Vagina (tissue), 2 donors: Measurements from ENCODE around the gene RB1. TPM values are rescaled to one million over a fixed set of nuclear protein-coding genes. Genes with fewer than 3 reads are reported as not detected.

Experiments used
- DNase-seq, 2 donors: peaks; one replicate each; pipeline ENCODE4 v3.0.0-alpha.2; 2017; ENCODE audit errors: extremely low spot score in 2 of 2
- H3K27ac ChIP-seq: fragments of 200-600 bp; sonication (generic); one replicate; pipeline ENCODE4 v1.5.1; 2019
- H3K27me3 ChIP-seq: fragments of 200-600 bp; sonication (generic); one replicate; pipeline ENCODE4 v1.5.1; 2019
- H3K36me3 ChIP-seq, 2 donors: fragments of 200-600 bp; sonication (generic); one replicate each; pipeline ENCODE4 v1.5.1; 2017 to 2019
- H3K4me1 ChIP-seq: fragments of 200-600 bp; sonication (generic); one replicate; pipeline ENCODE4 v1.5.1; 2019
- H3K4me3 ChIP-seq, 2 donors: fragments of 200-600 bp; sonication (generic); 1 replicate in 1 of 2; 2 replicates in 1 of 2; pipeline ENCODE4 v1.5.1; 2016 to 2019
- H3K9me3 ChIP-seq: fragments of 200-600 bp; sonication (generic); one replicate; pipeline ENCODE4 v1.5.1; 2019
- CTCF ChIP-seq, 3 experiments: fragments of 450-650 bp in 2 of 3; fragments of 200-600 bp in 1 of 3; sonication (generic) in 1 of 3; IDR thresholded peaks; one replicate each; pipeline ENCODE4 v1.5.1; 2017 to 2019; ENCODE audit warnings: antibody characterized with exemption in 3 of 3, mild to moderate bottlenecking in 2 of 3, moderate library complexity in 2 of 3
- POLR2A ChIP-seq, 2 donors: fragments of 450-650 bp; IDR thresholded peaks; one replicate each; pipeline ENCODE4 v1.6.1; 2017; ENCODE audit warnings: antibody characterized with exemption in 2 of 2, mild to moderate bottlenecking in 2 of 2, moderate library complexity in 2 of 2
- POLR2AphosphoS5 ChIP-seq, 2 donors: sonication (generic); formaldehyde crosslinking; IDR thresholded peaks; one replicate each; pipeline ENCODE4 v1.9.0; 2017; ENCODE audit warnings: antibody characterized with exemption in 2 of 2, mild to moderate bottlenecking in 2 of 2, low read depth in 1 of 2; ENCODE audit not compliant: insufficient read depth in 1 of 2
- intact Hi-C: fragments of 100-400 bp; cut with DNase I; formaldehyde crosslinking; loops from one replicate; pipeline ENCODE4 v1.15.1; 2023
- total RNA-seq: library from RNA; depleted of rRNA; stranded (reverse); fragments of >200 nt; gene quantifications from one replicate; pipeline ENCODE4 v1.2.3, GENCODE V29; 2016

The RB1 gene
- total RNA-seq, 1 donor from 2014 or later, result 34.4 TPM

- TF ChIP-seq POLR2AphosphoS5 (IDR thresholded peaks at IDR 0.05; ENCODE audit: insufficient read depth in 1 of 2, low read depth in 1 of 2) (no peak), POLR2A (IDR thresholded peaks at IDR 0.05) (no peak), CTCF (IDR thresholded peaks at IDR 0.05) (no peak)
Measured at GRCh38 chr13:48317511-48318376, 14.2 kb downstream of the RB1 start.

GRCh38 chr13:48318377-48318811, 14.8 kb downstream of the RB1 start:
- Histone ChIP-seq H3K36me3 (peaks cover 0 to 9% of the 10 kb centered on the region in 2 donors), H3K4me1 (peaks cover 6% of the 10 kb centered on the region), H3K27me3 (no peaks in the 10 kb centered on the region), H3K9me3 (peaks cover 8% of the 10 kb centered on the region), H3K27ac (no peak overlapping the region), H3K4me3 (peak overlapping the region; percentile 16 to 28)
- TF ChIP-seq POLR2AphosphoS5 (IDR thresholded peaks at IDR 0.05; ENCODE audit: insufficient read depth in 1 of 2, low read depth in 1 of 2) (no peak), CTCF (IDR thresholded peaks at IDR 0.05) (no peak), POLR2A (IDR thresholded peaks at IDR 0.05) (no peak)
- DNase-seq, result peak in 1 of 2 donors; percentile 79
- intact Hi-C loops, result no loop called here

More at GRCh38 chr13:48317511-48318376, 14.2 kb downstream of the RB1 start:
- peaks cover 6% of the 10 kb centered on the region for H3K4me1 ChIP-seq
- no peak overlapping the region for H3K27ac ChIP-seq
- H3K36me3 ChIP-seq, result peaks cover 0 to 9% of the 10 kb centered on the region in 2 donors
- no peaks in the 10 kb centered on the region for H3K27me3 ChIP-seq
- peaks cover 8% of the 10 kb centered on the region for H3K9me3 ChIP-seq
- DNase-seq, result peak in 1 of 2 donors; percentile 75
- intact Hi-C loops, result no loop called here
- H3K4me3 ChIP-seq, result peak overlapping the region; percentile 16 to 28

GRCh38 chr13:48318821-48319511, 15.4 kb downstream of the RB1 start:
- H3K27me3 ChIP-seq, result no peaks in the 10 kb centered on the region
- peaks cover 0 to 9% of the 10 kb centered on the region in 2 donors for H3K36me3 ChIP-seq
- H3K9me3 ChIP-seq, result peaks cover 8% of the 10 kb centered on the region
- intact Hi-C loops, result no loop called here
- peak overlapping the region; percentile 16 to 28 for H3K4me3 ChIP-seq
- DNase-seq, result peak in 1 of 2 donors; percentile 67
- TF ChIP-seq POLR2A (IDR thresholded peaks at IDR 0.05), result no peak
- TF ChIP-seq POLR2AphosphoS5 (IDR thresholded peaks at IDR 0.05; ENCODE audit: insufficient read depth in 1 of 2, low read depth in 1 of 2), result peak in 1 of 2 donors; percentile 20
- no peak overlapping the region for H3K27ac ChIP-seq
- peaks cover 6% of the 10 kb centered on the region for H3K4me1 ChIP-seq

GRCh38 chr13:48319531-48320398, 16.2 kb downstream of the RB1 start:
- peak in 1 of 2 donors; percentile 85 for DNase-seq
- peak overlapping the region; percentile 1 to 10 for H3K4me3 ChIP-seq
- TF ChIP-seq CTCF (IDR thresholded peaks at IDR 0.05) (no peak), POLR2A (IDR thresholded peaks at IDR 0.05) (no peak), POLR2AphosphoS5 (IDR thresholded peaks at IDR 0.05; ENCODE audit: insufficient read depth in 1 of 2, low read depth in 1 of 2) (no peak)
- H3K27ac ChIP-seq, result no peak overlapping the region
- intact Hi-C loops, result no loop called here
- H3K9me3 ChIP-seq, result peaks cover 8% of the 10 kb centered on the region
- no peaks in the 10 kb centered on the region for H3K27me3 ChIP-seq
- H3K36me3 ChIP-seq, result peaks cover 0 to 9% of the 10 kb centered on the region in 2 donors
- peaks cover 6% of the 10 kb centered on the region for H3K4me1 ChIP-seq

- peak overlapping the region; percentile 1 to 24 for H3K4me3 ChIP-seq
- intact Hi-C loops, result no loop called here
Measured at GRCh38 chr13:48320399-48320790, 16.8 kb downstream of the RB1 start.

More at GRCh38 chr13:48320399-48320790, 16.8 kb downstream of the RB1 start:
- Histone ChIP-seq H3K9me3 (peaks cover 8% of the 10 kb centered on the region), H3K27me3 (no peaks in the 10 kb centered on the region), H3K27ac (no peak overlapping the region), H3K36me3 (peaks cover 0 to 9% of the 10 kb centered on the region in 2 donors), H3K4me1 (peaks cover 6% of the 10 kb centered on the region)
- no peak for TF ChIP-seq POLR2A (IDR thresholded peaks at IDR 0.05)
- no peak for TF ChIP-seq POLR2AphosphoS5 (IDR thresholded peaks at IDR 0.05; ENCODE audit: insufficient read depth in 1 of 2, low read depth in 1 of 2)
- no peak for TF ChIP-seq CTCF (IDR thresholded peaks at IDR 0.05)
- DNase-seq, result no peak
